Peyer's patch (tissue), 4 donors: ENCODE data around the gene DGKE.

Source experiments
- CTCF ChIP-seq, 6 experiments: fragments of 450-650 bp in 4 of 6; fragments of 200-600 bp in 2 of 6; sonication (generic) in 1 of 6; IDR thresholded peaks; one replicate each; pipeline ENCODE4 v1.5.1; 2017 to 2019; ENCODE audit warnings: antibody characterized with exemption in 6 of 6, mild to moderate bottlenecking in 3 of 6, moderate library complexity in 1 of 6
- POLR2A ChIP-seq, 2 donors: fragments of 450-650 bp; IDR thresholded peaks; one replicate each; pipeline ENCODE4 v1.5.1; 2017; ENCODE audit warnings: antibody characterized with exemption in 2 of 2, mild to moderate bottlenecking in 2 of 2, moderate library complexity in 2 of 2

- TF ChIP-seq POLR2A (IDR thresholded peaks at IDR 0.05) (no peak), CTCF (IDR thresholded peaks at IDR 0.05) (no peak)
These were observed 45.3 kb downstream of the DGKE start for GRCh38 chr17:56879280-56879679.
